Lung (tissue), 12 donors: ENCODE measurements around the gene UPF3A. TPM values are rescaled to one million over a fixed set of nuclear protein-coding genes. Genes with fewer than 3 reads are reported as not detected.

Source experiments
- ATAC-seq: fragments of 200-7000 bp; cut with Tn5 transposase; one replicate; pipeline ENCODE4 v1.9.1; 2020; ENCODE audit warnings: moderate number of reproducible peaks; ENCODE audit not compliant: insufficient read depth, low FRiP score
- DNase-seq, 3 donors: peaks; one replicate each; pipeline ENCODE4 v3.0.0-alpha.2; 2013 to 2017
- H3K27ac ChIP-seq, 2 donors: one replicate each; pipeline ENCODE4 v1.5.1; 2013; ENCODE audit warnings: mild to moderate bottlenecking in 2 of 2, moderate library complexity in 2 of 2, control low read depth in 1 of 2, inconsistent platforms in 1 of 2, low read depth in 1 of 2, low read length in 1 of 2
- H3K27me3 ChIP-seq, 3 donors: one replicate each; pipeline ENCODE4 v1.5.1; 2013; ENCODE audit warnings: low read length in 2 of 3; ENCODE audit not compliant: control insufficient read depth in 3 of 3, insufficient read depth in 3 of 3
- H3K36me3 ChIP-seq, 4 donors: one replicate each; pipeline ENCODE4 v1.5.1; 2013; ENCODE audit warnings: low read length in 4 of 4, mild to moderate bottlenecking in 1 of 4, moderate library complexity in 1 of 4; ENCODE audit not compliant: control insufficient read depth in 4 of 4, insufficient read depth in 4 of 4
- H3K4me1 ChIP-seq, 5 donors: one replicate each; pipeline ENCODE4 v1.5.1; 2013; ENCODE audit warnings: low read length in 5 of 5, mild to moderate bottlenecking in 2 of 5, moderate library complexity in 1 of 5; ENCODE audit not compliant: control insufficient read depth in 5 of 5, insufficient read depth in 5 of 5
- H3K4me3 ChIP-seq: one replicate; pipeline ENCODE4 v1.5.1; 2013; ENCODE audit warnings: mild to moderate bottlenecking, control low read depth, moderate library complexity
- H3K9ac ChIP-seq, 2 donors: one replicate each; pipeline ENCODE4 v1.5.1; 2013; ENCODE audit warnings: low read length in 2 of 2, control low read depth in 1 of 2; ENCODE audit not compliant: insufficient read depth in 1 of 2
- H3K9me3 ChIP-seq, 4 donors: one replicate each; pipeline ENCODE4 v1.5.1; 2013; ENCODE audit warnings: low read length in 3 of 4, mild to moderate bottlenecking in 1 of 4, moderate library complexity in 1 of 4; ENCODE audit not compliant: control insufficient read depth in 4 of 4, insufficient read depth in 3 of 4
- WGBS, 2 donors: extraction: QIAGEN DNeasy Blood & Tissue Kit; methylation state at CpG; one replicate each; pipeline ENCODE4 v1.1.7; 2013; 5-methylcytosine and 5-hydroxymethylcytosine counted together
- polyA plus RNA-seq, 2 donors: library from polyadenylated mRNA; stranded (reverse); fragments of 200-250 nt; gene quantifications; one replicate each; pipeline ENCODE4 v1.2.1, GENCODE V29; 2013
- total RNA-seq, 2 donors: library from RNA; depleted of rRNA in 1 of 2; stranded (reverse); fragments of >200 nt in 1 of 2; gene quantifications; one replicate each; pipeline ENCODE4 v1.2.1, GENCODE V29; 2014 to 2021
- TF ChIP-seq, protein P1 (sequence below): IDR thresholded peaks from 2 replicates; pipeline ENCODE4 v1.5.1; 2012; ENCODE audit warnings: mild to moderate bottlenecking; ENCODE audit errors: control extremely low read depth, extremely low read depth
- donor health status: control.
- donor health status: control.
- donor health status: Bipolar disorder and iron deficiency.
- donor health status: healthy.
- donor health status: DM: yes; HTN: yes; CAD: no.

Gene UPF3A
- total and polyA plus RNA-seq, 4 donors, result 31.3 to 57.1 (median 42.3) TPM

DNA sequence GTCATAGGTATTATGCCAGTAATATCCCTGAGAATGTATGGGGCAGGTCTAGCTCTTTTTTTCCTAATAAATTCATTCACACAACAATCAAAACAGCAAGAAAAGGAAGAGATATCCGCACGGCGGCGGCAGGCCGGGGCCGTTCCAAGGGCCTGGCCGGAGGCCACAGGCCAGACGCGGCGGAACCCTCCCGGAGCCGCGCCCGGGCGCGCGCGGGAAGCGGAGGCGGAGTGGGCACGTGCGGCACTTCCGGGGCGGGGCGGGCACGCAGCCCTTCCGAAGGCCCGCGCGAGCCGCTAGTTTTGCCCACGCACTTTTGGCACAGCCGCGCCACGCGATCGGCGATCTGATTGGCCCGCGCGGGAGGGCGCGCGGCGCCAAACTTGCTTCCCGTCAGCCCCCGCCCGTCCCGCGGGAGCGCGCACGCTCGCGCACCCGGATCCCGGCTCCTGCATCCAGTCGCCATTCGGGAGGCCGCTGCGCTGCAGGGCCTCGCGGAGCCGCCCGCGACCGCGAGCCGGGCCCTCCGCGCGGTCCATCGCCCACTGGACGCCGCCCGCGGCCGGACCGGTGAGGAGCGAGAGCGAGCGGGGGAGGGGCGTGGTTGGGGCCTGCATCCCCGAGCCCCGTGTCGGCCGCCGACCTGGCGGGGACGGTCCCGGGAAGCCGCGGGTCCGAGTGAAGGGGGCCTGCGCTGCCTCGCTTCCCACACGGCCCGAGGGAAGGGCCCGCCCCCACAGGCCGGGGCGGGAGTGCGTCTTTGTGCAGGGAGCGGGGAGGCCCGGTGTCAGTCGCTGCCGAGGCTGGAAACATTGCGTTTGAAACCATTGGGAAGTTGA is 32.9 kb downstream of the UPF3A start, which contains the start of gene CHAMP1:
CHAMP1 (plus strand) TSS at position 430 of the 839 bp plus-strand sequence. CDS start 9,340 bp downstream, outside the sequence.
- WGBS, 2 donors, result 0 to 1% methylated on average over 87 to 107 of the region's 107 CpGs
- Histone ChIP-seq H3K4me3 (peak within 1 kb of the TSS; percentile 89), H3K9ac (peak within 1 kb of the TSS; percentile 57 to 75), H3K27me3 (no peaks in the 10 kb centered on the region), H3K4me1 (peaks cover 5 to 20% (median 6%) of the 10 kb centered on the region in 5 donors), H3K9me3 (no peaks in the 10 kb centered on the region), H3K36me3 (no peaks in the 10 kb centered on the region), H3K27ac (peak within 1 kb of the TSS; percentile 95 to 100)
- TF ChIP-seq, protein P1, sequence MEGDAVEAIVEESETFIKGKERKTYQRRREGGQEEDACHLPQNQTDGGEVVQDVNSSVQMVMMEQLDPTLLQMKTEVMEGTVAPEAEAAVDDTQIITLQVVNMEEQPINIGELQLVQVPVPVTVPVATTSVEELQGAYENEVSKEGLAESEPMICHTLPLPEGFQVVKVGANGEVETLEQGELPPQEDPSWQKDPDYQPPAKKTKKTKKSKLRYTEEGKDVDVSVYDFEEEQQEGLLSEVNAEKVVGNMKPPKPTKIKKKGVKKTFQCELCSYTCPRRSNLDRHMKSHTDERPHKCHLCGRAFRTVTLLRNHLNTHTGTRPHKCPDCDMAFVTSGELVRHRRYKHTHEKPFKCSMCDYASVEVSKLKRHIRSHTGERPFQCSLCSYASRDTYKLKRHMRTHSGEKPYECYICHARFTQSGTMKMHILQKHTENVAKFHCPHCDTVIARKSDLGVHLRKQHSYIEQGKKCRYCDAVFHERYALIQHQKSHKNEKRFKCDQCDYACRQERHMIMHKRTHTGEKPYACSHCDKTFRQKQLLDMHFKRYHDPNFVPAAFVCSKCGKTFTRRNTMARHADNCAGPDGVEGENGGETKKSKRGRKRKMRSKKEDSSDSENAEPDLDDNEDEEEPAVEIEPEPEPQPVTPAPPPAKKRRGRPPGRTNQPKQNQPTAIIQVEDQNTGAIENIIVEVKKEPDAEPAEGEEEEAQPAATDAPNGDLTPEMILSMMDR, result no peak
- DNase-seq (peak; percentile 96 to 99 (median 97)), ATAC-seq (peak; percentile 98)

DNA sequence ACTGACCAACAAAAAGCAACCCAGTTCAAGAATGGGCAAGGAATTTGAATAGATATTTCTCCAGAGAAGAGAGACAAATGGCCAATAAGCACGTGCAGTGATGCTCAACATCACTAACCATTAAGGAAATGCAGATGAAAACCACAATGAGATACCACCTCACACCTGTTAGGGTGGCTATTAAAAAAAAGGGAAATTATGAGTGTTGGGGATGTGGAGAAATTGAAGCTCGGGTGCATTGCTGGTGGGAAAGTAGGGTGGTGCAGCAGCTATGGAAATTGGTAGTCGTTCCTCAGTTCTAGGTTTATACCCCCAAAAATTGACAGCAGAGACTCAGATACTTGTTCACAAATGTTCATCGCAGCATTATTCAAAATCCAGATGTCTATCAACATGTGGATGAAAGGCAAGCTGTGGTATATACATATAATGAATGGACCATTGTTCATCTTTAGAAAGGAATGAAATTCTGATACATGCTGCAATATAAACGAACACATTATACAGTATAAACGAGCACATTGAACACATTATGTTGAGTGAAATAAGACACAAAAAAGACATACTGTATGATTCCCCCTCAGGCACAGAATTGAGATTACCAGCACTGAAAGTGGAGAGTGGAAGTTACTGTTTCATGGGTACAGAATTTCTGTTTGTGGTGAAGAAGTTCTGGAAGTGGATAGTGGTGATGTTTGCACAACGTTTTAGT is 33.8 kb downstream of the UPF3A start:
- ATAC-seq (no peak), DNase-seq (peak in 1 of 3 donors; percentile 8)
- Histone ChIP-seq H3K27me3 (no peaks in the 10 kb centered on the region), H3K36me3 (peaks cover 0 to 2% (median 0%) of the 10 kb centered on the region in 4 donors), H3K9ac (peak overlapping the region in 1 of 2 donors; percentile 67), H3K27ac (peak overlapping the region in 1 of 2 donors; percentile 100), H3K4me3 (no peak overlapping the region), H3K4me1 (peaks cover 5 to 29% (median 15%) of the 10 kb centered on the region in 5 donors), H3K9me3 (no peaks in the 10 kb centered on the region)
- 14 to 18% methylated on average over 7 of the region's 7 CpGs for WGBS, 2 donors
- TF ChIP-seq, protein P1, result no peak

DNA sequence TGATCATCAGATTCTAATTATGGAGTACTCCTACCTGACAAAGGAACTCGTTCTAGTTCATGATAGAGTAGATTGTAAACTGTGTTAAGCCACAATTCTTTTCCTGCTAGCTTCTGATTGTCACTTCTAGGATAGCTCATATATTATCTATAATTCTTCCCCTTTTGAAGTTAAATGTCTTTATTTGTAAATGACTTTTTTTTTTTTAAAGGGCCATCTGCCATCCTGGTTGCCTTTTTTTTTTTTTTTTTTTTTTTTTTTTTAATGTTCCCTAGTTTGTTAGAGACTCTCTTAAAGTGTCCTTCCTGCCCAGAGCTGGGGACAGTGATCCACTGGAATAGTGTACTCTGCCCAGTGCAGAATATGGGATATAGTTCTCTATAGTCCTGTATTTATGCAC is 37.2 kb downstream of the UPF3A start:
- H3K9ac ChIP-seq, result no peak overlapping the region
- 18 to 20% methylated on average over 1 of the region's 1 CpG for WGBS, 2 donors
- no peaks in the 10 kb centered on the region for H3K9me3 ChIP-seq
- no peak for DNase-seq
- no peak overlapping the region for H3K4me3 ChIP-seq
- no peak overlapping the region for H3K27ac ChIP-seq
- peaks cover 5 to 32% (median 15%) of the 10 kb centered on the region in 5 donors for H3K4me1 ChIP-seq
- H3K27me3 ChIP-seq, result no peaks in the 10 kb centered on the region
- ATAC-seq, result no peak
- TF ChIP-seq, protein P1, result no peak
- H3K36me3 ChIP-seq, result peaks cover 4 to 19% (median 12%) of the 10 kb centered on the region in 4 donors
